ENCODE data around the gene PSMG3.

Gene PSMG3

GRCh38 chr7:1569833-1570632 lies at the start of gene PSMG3:
PSMG3 (minus strand) TSS chr7:1570032; CDS start chr7:1569339, 693 bp downstream.
- DNase-seq (ENCODE audit: low read depth, low spot score), result no peak

- DNase-seq (ENCODE audit: low read depth, low spot score), result no peak
Observed at GRCh38 chr7:1618475-1618874, 48.6 kb upstream of the PSMG3 start.

GRCh38 chr7:1617957-1618356 lies 48.1 kb upstream of the PSMG3 start:
- no peak for DNase-seq (ENCODE audit: low read depth, low spot score)

GRCh38 chr7:1616741-1617140 lies 46.9 kb upstream of the PSMG3 start:
- no peak for DNase-seq (ENCODE audit: low read depth, low spot score)

- DNase-seq (ENCODE audit: low read depth, low spot score), result peak; percentile 16
Observed at GRCh38 chr7:1611708-1612241, 41.9 kb upstream of the PSMG3 start.

- DNase-seq (ENCODE audit: low read depth, low spot score), result no peak
Observed at GRCh38 chr7:1610678-1611302, 41.0 kb upstream of the PSMG3 start.

- DNase-seq (ENCODE audit: low read depth, low spot score), result no peak
Observed at GRCh38 chr7:1610013-1610677, 40.3 kb upstream of the PSMG3 start.

- no peak for DNase-seq (ENCODE audit: low read depth, low spot score)
Observed at GRCh38 chr7:1609023-1609422, 39.2 kb upstream of the PSMG3 start.

- no peak for DNase-seq (ENCODE audit: low read depth, low spot score)
Observed at GRCh38 chr7:1608318-1608717, 38.5 kb upstream of the PSMG3 start.

GRCh38 chr7:1607696-1608095 lies 37.9 kb upstream of the PSMG3 start:
- DNase-seq (ENCODE audit: low read depth, low spot score), result no peak

- no peak for DNase-seq (ENCODE audit: low read depth, low spot score)
Observed at GRCh38 chr7:1607001-1607400, 37.2 kb upstream of the PSMG3 start.

- no peak for DNase-seq (ENCODE audit: low read depth, low spot score)
Observed at GRCh38 chr7:1604383-1604782, 34.6 kb upstream of the PSMG3 start.

- DNase-seq (ENCODE audit: low read depth, low spot score), result no peak
Observed at GRCh38 chr7:1603346-1604225, 33.8 kb upstream of the PSMG3 start.

- DNase-seq (ENCODE audit: low read depth, low spot score), result no peak
Observed at GRCh38 chr7:1602386-1602785, 32.6 kb upstream of the PSMG3 start.

- no peak for DNase-seq (ENCODE audit: low read depth, low spot score)
Observed at GRCh38 chr7:1601956-1602355, 32.1 kb upstream of the PSMG3 start.

GRCh38 chr7:1599640-1600395 lies 30.0 kb upstream of the PSMG3 start:
- no peak for DNase-seq (ENCODE audit: low read depth, low spot score)

- DNase-seq (ENCODE audit: low read depth, low spot score), result no peak
Observed at GRCh38 chr7:1598961-1599639, 29.3 kb upstream of the PSMG3 start.

- no peak for DNase-seq (ENCODE audit: low read depth, low spot score)
Observed at GRCh38 chr7:1598286-1598685, 28.5 kb upstream of the PSMG3 start.

GRCh38 chr7:1597791-1598190 lies 28.0 kb upstream of the PSMG3 start:
- no peak for DNase-seq (ENCODE audit: low read depth, low spot score)
